Adipose tissue (tissue), 3 donors: ENCODE measurements around the gene KCMF1. TPM values are rescaled to one million over a fixed set of nuclear protein-coding genes. Genes with fewer than 3 reads are reported as not detected.

Source experiments
- H3K27ac ChIP-seq: one replicate; pipeline ENCODE4 v1.5.1; 2013; ENCODE audit warnings: low read depth, low read length
- WGBS, 3 donors: extraction: QIAGEN DNeasy Blood & Tissue Kit; methylation state at CpG; one replicate each; pipeline ENCODE4 v1.1.7; 2013; 5-methylcytosine and 5-hydroxymethylcytosine counted together
- polyA plus RNA-seq, 3 donors: library from polyadenylated mRNA; stranded (reverse); fragments of 200-250 nt; gene quantifications; one replicate each; pipeline ENCODE4 v1.2.3, GENCODE V29; 2013
- donor health status: healthy with polysubstance abuse.
- donor health status: Bipolar disorder and iron deficiency.
- donor health status: healthy.

The KCMF1 gene
- polyA plus RNA-seq, 3 donors = 27.6 to 69.2 (median 47.8) TPM

DNA sequence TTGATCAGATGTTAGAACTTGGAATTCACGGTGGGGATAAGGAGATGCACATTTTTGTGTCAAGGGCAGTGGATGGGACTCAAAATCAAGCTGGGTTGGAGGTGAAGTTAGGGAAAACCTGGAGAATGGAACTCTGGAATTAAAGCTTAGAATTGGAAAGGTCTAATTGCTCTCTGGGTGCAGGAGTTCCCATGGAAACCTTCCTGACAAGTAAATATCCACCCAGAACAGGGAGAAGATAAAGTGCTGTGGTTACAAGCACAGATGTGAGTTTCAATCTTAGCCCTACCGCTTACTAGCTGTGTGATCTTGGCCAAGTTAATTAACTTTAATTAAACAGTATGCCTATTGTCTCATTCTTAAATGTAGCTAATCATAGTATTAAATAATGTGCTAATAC, 90.9 kb downstream of the KCMF1 start:
- H3K27ac ChIP-seq = no peak overlapping the region
- WGBS, 3 donors = 43 to 79% (median 74%) methylated on average over 2 of the region's 2 CpGs

DNA sequence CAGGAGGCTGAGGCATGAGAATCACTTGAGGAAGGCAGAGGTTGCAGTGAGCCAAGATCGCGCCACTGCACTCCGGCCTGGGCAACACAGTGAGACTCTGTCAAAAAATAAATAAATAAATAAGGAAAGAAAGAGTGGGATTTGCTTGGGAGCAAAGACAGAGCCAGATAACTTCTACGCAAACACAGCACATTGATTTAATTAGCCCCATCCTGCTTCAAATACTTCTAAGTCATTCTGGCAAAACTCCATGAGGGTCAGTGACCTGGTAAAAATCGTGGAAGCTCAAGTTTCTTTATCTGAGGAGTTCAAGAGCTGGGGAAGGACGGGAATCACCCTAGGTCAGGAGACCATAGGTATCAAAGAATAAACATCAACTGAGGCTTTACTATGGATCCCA, 91.6 kb downstream of the KCMF1 start:
- WGBS, 3 donors = 67 to 85% (median 69%) methylated on average over 6 of the region's 6 CpGs

DNA sequence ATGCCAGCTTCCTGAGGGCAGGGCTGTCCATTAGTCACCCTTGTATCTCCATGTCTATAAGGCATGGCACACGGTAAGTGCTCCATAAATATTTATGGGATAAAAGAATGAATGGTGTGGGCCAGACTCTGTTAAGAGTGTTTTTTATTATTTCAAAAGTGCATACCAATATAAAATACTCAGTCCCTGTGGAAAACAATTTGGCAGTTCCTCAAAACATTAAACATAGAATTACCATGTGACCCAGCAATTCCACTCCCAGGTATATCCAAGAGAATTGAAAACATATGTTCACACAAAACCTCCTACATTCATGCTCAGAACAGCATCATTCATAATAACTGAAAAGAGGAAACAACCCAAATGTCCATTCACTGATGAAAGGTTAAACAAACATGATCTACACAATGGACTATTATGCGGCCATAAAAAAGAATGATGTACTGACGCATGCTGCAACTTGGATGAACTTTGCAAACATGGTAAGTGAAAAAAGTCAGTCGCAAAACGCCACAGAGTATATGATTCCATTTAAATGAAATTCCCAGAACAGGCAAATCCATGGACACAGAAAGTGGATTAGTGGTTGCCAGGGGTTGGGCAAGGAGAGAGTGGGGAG, 93.1 kb downstream of the KCMF1 start:
- WGBS, 3 donors = 80 to 90% (median 88%) methylated on average over 5 of the region's 5 CpGs
- H3K27ac ChIP-seq = no peak overlapping the region

More for the DNA sequence above, 91.6 kb downstream of the KCMF1 start:
- H3K27ac ChIP-seq = no peak overlapping the region

DNA sequence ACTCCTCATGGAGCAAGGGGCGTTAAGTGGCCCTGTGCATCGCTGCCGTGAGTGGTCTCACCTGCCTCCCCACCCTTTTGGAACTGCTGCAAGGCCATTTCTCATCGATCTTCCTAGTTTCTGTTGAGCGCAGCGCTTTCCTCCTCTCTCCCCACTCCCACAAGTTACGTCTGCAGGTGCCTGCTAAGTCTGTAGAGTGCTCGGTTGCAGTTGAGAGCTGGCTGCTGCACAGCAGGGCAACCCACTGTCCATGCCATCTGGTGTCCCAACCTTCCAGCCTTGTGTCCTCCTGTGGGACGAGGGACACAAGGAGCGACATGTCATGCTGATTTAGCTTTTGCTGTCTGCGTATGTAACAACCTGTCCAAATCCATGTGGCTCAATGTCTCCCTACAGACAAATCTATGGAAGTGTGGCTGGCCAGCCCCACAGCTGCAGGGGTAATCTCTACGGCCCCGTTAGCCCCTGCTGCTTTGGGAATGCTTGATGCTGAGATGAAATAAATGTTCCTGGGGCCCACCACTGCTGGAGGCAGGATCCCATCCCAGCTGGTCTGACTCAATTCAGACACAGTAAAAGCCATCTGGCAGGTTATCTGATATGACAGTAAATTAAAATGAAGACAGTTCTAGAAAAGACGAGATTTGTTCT, 94.1 kb downstream of the KCMF1 start:
- H3K27ac ChIP-seq = no peak overlapping the region
- 47 to 76% (median 74%) methylated on average over 14 of the region's 14 CpGs for WGBS, 3 donors

DNA sequence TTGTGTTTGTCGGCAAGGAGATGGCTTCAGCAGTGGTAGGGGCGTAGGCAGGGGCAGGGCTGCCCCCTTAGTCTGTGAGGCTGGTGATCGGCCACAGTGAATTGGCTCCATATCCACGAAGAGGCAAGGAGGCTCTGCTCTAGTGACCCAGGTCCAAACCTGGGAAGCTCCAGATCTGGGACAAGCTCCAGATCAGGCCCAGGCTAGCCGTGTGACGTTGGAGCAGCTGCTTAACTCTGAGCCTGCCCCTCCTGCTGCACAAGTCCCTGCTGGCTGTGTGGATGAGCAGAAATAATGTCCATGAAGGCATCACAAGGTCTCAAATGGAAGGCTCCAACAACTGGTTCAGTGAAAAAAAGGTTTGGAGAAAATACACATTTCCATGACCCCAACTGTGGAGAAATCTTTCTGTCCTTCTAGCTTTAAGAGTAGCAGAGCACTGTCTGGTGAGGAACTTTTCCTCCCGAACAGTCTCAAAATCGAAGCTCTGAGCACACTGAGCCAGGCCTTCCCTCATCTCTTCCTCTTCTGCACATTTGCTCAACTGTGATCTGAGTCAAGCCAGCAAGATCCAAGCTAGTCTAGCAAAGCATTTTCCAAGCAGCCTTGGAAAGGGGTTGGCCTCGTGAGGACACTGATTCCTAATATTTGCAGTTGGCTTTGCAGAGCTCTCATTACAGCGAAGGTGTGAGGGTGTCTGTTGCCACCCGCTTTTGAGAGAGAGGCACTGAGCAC, 95.2 kb downstream of the KCMF1 start:
- no peak overlapping the region for H3K27ac ChIP-seq
- WGBS, 3 donors = 69 to 74% (median 74%) methylated on average over 11 of the region's 11 CpGs

DNA sequence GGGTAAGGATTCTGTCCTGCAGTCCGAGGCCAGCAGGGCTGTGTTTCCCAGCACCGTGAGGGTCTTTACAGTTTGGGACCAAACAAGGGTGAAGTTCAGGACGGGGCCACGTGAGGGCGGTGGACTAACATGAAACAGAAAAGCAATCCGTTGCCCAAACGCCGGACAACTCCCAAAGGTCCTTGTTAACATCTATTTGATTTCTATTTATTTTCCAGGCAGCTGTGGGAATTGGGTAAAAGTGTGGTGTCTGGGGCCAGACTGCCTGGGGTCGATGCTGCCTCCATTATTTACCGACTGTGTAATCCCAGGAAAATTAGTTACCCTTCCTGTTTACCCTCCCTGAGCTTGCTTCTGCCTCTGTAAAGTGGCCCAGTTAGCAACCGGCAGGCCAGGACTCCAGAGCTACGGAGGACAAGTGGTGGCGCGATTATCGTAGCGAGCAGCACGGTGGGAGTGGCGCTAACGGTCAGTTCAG, 96.0 kb downstream of the KCMF1 start:
- WGBS, 3 donors = 2 to 8% (median 4%) methylated on average over 19 of the region's 19 CpGs
- H3K27ac ChIP-seq = no peak overlapping the region

DNA sequence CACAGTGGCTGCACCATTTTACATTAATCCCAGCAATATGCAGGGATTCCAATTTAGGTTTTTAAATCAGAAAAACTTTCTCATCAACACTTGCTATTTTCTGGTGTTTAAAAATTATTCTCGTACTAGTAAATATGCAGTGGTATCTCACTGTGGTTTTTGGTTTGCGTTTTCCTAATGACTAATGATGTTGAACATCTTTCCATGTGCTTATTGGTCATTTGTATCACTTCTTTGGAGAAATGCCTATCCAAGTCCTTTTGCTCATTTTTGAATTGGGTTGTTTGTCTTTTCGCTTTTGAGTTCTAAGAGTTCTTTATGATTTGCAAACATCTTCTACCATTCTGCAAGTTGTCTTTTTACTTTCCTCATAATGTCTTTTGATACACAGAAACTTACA, 100.1 kb downstream of the KCMF1 start:
- H3K27ac ChIP-seq = no peak overlapping the region
- 81 to 86% (median 82%) methylated on average over 3 of the region's 3 CpGs for WGBS, 3 donors

DNA sequence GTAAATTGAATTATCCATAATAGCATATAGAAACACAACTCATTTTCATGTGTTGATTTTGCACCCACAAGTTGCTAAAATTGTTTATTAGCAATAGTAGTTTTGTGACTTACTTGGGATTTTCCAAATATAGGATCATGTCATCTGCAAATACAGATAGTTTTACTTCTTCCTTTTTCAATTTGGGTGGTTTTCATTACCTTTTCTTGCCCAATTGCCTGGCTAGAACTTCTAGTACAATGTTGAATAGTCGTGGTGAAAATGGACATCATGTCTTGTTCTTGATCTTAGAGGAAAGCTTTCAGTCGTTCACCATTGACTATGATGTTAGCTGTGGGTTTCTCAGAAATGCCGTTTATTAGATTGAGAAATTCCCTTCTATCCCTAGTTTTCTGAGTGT, 102.1 kb downstream of the KCMF1 start:
- 75 to 85% (median 84%) methylated on average over 3 of the region's 3 CpGs for WGBS, 3 donors
- H3K27ac ChIP-seq = no peak overlapping the region

DNA sequence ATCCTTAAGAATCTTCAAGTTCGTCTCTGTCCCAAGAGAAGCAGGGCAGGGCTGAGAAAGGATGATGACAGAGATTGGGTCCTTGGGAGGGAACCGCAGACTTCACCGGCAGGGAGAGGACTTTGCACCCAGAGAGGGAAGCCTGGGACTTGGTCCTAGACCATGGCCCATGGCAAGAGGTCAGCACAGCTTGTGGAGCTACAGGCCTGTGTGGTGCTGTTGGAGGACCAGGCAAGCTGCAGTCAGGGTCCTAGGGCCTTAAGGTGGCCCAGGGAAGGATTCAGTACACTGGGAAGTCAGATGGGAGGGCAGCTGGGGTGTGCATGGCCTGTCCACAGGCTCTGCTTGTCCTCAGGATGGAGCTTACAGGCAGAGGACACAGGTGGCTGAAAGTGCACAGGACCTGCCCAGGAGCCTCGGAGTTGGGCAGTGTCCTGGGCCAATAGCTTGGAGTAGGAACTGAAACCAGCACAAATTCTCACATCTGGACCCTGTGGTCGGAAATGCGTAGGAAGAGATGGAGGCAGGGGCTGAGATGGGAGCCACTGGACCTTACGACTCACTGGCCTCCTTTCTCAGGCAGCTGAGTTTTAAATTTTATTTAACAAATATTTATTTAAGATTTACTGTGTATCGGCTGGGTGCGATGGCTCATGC, 105.8 kb downstream of the KCMF1 start:
- 85 to 92% (median 89%) methylated on average over 9 of the region's 9 CpGs for WGBS, 3 donors
- no peak overlapping the region for H3K27ac ChIP-seq

DNA sequence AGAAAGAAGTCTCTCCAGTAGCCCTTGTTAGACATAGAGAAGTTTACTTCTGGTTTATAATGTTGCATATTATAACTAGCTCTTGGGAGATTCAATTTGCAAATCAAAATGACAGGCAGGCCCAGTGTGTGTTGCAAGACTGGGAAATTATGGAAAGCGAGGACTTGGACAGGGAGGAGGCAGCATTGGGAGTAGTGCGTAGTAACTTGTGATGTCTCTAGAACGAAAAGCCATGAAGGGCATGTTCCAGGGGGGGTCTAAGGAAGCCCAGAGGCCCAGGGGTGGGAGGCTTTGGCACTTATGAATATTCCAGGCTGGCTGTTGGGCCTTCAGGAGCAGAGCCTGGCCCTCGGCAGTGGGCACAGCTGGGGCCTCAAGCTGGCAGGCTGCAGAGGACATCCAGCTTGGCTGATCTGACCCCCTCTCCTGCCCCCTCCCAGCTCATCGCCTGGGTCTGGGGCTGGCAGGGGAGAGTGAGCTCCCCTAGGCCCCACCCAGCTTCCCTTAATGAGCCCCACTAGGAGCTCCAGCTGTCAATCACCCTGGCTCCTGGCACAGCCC, 107.0 kb downstream of the KCMF1 start:
- WGBS, 3 donors = 81 to 89% (median 85%) methylated on average over 5 of the region's 5 CpGs

DNA sequence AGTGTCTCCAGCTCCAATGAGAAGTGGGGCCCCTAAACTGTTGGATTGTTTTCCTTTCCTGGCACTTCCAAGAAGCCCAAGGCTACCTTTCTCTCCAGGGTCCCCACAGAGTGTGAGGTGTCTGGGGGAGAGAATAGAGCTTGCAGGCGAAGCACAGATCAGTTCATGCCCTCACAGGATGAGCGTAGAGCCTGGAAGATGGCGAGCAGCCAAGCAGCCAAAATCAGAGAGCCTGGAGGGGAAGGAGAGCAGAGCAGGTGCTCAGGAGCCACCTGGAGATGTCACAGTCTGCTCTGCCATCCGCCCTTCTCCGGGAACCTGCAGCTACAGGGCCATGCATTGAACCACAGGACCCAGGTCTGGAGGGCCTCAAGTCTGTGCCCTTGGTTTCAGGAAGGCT, 107.6 kb downstream of the KCMF1 start:
- H3K27ac ChIP-seq = no peak overlapping the region
- 80 to 93% (median 86%) methylated on average over 5 of the region's 5 CpGs for WGBS, 3 donors

More for the DNA sequence above, 107.0 kb downstream of the KCMF1 start:
- no peak overlapping the region for H3K27ac ChIP-seq

DNA sequence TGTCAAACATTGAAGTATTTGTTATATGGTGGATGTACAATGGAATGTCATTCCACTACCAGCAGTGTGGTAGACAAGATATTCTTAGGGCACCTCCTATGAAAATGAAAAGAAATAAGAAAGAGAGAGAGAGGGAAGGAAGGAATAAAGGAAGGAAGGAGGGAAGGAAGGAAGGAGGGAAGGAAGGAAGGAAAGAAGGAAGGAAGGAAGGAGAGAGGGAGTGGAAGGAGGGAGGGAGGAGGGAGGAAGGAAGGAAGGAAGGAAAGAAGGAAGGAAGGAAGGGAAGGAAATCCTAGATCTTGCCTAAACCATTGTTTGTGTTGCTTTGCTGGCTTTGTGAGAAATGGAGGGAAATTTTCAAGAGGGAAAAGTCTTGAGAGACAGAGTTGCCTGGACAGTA, 112.1 kb downstream of the KCMF1 start:
- H3K27ac ChIP-seq = no peak overlapping the region

DNA sequence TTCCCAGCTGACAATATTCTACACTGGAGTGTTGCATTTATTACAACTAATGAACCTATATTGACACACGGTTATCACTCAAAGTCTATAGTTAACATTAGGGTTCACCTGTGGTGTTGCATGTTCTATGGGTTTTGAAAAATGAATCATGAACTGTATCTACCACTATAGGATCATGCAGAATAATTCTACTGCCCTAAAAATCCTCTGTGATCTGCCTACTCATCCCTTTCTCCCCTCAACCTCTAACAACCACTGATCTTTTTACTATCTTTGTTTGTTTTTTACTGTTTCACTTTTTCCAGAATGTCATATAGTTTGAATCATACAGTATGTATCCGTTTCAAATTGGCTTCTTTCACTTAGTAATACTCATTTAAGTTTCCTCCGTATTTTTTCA, 114.6 kb downstream of the KCMF1 start:
- 74 to 80% (median 77%) methylated on average over 3 of the region's 3 CpGs for WGBS, 3 donors
- H3K27ac ChIP-seq = no peak overlapping the region

DNA sequence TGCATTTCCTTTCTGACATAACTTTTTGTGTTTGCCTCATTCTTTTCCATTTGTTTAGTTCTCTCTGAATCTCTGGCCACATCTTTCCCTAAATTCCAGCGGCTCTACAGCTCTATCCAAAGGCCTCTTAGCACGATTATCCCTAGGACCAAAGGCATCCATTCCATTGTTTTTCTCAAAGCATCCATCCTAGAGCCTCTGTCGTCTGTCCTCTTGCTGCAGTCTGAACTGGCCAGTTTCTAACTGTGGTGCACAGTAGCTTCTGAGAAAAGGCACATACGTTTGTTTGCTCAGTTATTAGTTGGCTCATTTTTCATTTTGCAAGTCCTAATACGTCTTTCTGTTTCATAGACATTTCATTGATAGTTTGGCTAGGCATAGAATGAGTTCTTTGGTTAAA, 116.6 kb downstream of the KCMF1 start:
- 67 to 85% (median 81%) methylated on average over 5 of the region's 5 CpGs for WGBS, 3 donors

DNA sequence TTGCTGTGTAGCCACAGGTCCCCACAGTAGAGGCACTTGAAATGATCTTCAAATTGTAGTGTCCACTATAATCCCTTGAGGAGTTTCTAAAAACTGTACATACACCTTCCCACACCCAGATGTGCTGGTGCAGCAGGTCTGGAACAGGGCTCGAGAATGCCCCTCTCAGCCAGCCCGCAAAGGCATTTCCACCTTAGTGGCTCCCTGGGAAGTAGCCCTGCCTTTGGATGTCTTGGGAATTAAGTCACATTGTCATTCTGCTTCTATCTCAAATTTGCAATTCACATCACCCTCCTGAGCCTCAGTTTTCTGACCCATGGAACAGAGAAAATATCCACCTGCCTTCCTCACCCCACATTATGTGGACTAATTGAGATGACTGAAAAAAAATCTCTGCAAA, 118.0 kb downstream of the KCMF1 start:
- no peak overlapping the region for H3K27ac ChIP-seq
- WGBS, 3 donors = 86 to 96% (median 95%) methylated on average over 2 of the region's 2 CpGs

More for the DNA sequence above, 116.6 kb downstream of the KCMF1 start:
- no peak overlapping the region for H3K27ac ChIP-seq

DNA sequence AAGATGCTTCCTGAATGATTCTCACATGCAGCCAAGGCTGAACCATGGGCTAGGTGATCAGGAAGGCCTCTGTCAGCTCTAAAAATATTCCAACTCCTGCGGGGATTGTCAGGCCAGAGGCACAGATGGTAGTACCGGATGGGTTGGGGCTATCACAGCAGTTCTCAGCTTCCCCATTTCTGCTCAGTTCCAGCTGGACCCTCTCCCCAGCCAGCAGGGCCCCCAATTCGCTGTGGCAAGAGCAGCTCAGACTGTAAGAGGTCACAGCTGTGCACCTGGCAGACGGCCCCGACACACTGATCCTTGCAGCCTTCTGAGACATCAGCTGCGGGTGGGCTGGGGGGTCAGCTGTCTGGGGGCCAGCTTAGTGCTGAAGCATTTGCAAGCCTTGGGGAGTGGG, 118.6 kb downstream of the KCMF1 start:
- 39 to 68% (median 51%) methylated on average over 6 of the region's 6 CpGs for WGBS, 3 donors

DNA sequence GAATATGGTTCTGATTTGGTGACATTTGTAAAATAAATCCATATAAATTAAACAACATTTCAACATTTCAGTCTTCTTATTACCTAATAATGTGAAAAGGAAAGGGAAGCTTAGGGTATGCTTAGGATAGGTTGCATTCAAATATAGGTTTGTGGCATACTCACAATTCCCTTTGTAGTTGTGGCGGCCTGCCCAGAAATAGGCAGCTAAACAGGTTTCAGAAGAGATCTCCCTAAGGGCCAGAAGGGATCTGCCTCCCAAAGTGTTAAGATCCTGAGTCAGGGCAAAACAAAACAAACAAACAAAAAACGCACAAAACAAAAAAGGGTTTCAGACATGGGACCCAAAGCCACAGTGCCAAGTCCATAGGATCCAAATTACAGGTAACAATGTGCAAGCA, 120.9 kb downstream of the KCMF1 start:
- H3K27ac ChIP-seq = no peak overlapping the region
- WGBS, 3 donors = 88 to 91% (median 89%) methylated on average over 2 of the region's 2 CpGs

More for the DNA sequence above, 118.6 kb downstream of the KCMF1 start:
- H3K27ac ChIP-seq = no peak overlapping the region

DNA sequence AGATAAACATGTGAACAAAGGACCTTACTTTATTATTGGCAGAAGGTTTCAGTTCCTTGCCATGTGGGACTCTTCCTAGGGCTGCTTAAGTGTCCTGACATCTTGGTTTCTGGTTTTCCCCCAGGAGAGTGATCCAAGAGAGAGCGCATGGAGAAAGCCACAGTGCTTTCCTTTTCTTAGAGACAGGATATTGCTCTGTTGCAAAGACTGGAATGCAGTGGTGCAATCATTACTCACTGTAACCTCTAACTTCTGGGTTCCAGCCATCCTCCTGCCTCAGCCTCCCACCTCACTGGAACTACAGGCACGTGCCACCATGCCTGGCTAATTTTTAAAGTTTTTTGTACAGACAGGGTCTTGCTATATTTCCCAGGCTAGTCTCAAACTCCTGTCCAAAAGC, 124.1 kb downstream of the KCMF1 start:
- no peak overlapping the region for H3K27ac ChIP-seq
- 57 to 82% (median 66%) methylated on average over 2 of the region's 2 CpGs for WGBS, 3 donors

DNA sequence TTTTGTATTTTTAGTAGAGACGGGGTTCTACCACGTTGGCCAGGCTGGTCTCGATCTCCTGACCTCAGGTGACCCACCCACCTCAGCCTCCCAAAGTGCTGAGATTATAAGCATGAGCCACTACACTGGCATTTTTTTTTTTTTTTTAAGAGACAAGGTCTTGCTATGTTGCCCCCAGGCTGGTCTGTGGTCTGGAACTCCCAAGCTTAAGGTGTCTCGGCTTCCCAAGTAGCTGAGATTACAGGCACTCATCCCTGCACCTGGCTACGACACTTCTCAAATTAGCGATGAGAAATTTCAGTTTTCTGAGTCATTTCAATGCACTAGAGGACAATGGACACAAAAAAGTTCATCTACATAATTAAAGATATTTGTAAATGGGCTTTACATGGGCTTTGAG, 125.7 kb downstream of the KCMF1 start:
- H3K27ac ChIP-seq = no peak overlapping the region
- 84 to 90% (median 87%) methylated on average over 6 of the region's 6 CpGs for WGBS, 3 donors
